Stimulated activated CD8-positive, alpha-beta memory T cell treated with anti-CD3 and anti-CD28 coated beads, Interleukin-7, amount 100 ng/mL, for 24 hours (primary cell): ENCODE measurements around the gene B3GALT5.

Source experiments
- DNase-seq: peaks from one replicate; pipeline ENCODE4 v3.0.0-alpha.2; 2020; ENCODE audit warnings: low read depth

The B3GALT5 gene

GRCh38 chr21:39604951-39605350 lies 7.8 kb upstream of the B3GALT5 start:
- DNase-seq, result no peak

DNA sequence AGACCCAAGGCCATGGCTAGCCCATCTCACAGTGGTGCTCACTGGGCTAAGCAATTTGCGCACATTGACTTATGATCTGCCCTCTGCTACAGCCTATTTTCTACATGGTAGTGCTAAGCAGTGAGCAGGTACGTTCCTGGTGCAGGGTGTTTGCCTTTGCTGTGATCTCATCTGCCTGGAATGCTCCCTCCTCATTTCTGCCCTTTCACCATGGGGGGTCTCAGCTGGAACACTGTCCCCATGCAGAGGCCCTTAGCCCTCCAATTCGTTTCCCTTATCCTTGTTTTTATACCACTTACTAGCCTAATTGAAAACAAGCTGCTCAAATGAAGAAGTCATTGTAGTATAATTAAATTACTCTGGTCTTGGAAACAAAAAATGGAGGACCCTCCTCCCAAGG lies 2.0 kb upstream of the B3GALT5 start:
- no peak for DNase-seq

- DNase-seq, result no peak
Observed at GRCh38 chr21:39611551-39612190, 1.1 kb upstream of the B3GALT5 start.

DNA sequence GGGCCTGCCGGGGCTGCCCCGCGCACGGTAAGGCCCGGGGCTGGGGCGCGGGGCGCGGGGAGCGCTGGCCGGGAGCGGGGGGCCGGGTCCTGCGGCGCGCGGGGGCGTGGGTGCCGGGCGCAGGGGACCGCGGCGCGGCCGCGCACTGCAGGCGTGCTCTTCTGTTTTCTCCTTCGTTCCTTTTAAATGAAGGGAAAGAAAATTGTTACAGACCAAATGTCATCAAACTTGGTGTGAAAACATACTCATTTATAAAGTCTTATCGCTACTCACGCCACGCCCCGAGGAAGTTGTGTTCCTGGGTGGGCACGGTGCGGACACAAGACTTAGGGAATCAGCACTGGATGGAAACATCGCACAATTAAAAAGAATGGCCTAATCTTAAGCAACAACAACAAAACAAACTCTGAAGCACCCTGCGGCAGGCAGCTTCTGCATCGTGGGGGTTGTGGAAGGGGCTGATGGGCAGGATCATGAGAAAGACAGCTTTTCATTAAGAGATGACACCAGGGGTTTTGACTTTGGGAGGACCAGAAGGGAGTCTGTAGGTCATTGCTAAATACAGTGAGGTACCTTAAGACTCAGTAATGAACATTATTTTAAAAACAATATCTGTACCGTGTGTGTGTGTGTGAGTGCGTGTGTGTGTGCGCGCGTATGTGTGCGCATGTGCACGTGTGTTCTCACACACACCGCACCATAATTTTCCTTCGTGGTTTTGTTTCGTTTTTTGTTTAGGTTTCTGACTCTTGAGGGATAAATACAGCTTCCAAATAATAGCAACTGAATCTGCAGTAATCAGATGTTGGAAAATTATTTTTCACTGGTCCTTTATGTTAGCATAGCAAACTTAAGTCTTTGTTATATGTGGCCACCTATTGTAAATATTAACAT lies 548 bp downstream of the B3GALT5 start:
- DNase-seq, result no peak

DNA sequence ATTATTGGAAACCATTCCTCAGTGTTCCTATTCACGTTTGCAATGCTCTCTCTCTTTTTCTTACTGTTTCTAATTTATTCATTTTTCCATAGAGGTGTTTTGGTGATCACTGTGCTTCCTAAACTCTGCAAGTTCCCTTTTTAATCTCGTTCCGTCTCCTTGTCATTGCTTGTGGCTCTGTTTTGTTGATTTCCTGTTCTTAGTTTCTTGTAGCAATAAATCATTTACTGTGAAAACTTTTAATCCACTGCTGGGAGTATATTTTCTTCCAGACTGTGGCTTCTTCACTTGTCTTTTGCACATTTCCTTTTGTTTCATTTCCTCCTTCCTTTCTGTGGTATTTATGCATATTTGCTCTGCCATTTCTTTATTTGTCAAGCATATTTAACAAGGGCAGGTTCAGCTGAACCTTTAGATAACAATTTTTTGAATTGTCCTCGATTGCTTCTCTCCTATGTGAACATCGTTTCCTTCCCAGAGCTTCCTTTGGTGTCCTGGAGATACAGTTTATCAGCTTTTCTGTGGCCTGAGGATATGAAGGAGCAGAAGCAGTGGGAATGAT lies 3.6 kb downstream of the B3GALT5 start:
- DNase-seq, result no peak

DNA sequence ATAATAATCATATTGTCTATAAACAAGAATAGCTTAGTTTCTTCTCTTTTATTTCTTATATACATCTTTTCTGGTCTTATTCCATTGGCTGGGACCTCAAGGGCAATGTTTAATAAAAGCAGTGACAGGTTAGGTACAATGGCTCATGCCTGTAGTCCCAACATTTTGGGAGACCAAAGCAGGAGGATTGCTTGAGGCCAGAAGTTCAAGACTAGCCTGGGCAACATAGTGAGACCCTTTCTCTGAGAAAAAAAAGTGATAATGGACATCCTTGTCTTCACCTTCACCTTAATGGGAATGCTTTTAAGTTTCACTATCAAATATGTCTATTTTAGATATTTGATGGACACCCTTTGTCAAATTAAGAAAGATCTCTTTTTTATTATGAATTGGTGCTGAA lies 8.1 kb downstream of the B3GALT5 start:
- no peak for DNase-seq

GRCh38 chr21:39625211-39625895 lies 12.6 kb downstream of the B3GALT5 start:
- no peak for DNase-seq

GRCh38 chr21:39628385-39628784 lies 15.6 kb downstream of the B3GALT5 start:
- DNase-seq, result no peak

DNA sequence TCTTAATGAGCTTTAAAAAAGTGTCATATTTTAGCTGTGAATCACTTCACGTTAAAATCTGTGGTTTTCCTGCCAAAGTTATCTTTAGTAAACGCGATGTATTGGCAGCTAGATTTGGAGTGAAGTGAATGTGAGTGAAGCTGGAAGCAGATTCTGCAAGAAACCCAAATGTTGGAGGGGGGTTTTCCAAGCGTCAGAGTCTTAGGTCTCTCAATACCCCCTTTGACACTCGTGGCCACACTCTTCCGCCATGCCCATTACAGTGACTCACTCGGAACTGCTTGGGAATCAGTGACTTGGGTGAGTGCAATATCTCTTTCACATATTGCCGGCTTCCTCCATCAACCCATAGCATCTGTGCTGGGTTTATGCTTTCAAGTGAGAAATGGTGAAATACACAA lies 17.5 kb downstream of the B3GALT5 start:
- DNase-seq, result no peak

DNA sequence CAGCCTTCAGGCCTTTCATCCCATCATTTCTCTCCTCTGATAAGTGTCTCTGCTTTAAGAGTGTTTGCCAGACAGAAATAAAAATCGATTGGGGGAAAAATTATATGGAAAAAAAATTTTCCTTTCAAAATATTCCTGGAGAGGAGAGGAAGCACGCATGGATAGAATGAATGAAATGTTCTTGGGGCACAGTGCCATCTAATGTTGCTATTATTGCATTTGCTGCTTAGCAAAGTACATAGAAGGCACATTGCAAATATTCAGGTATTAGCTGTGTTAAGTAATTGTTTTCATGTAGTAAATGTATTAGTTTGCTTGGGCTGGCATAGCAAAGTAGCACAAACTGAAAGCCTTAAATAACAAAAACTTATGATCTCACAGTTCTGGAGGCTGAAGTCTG lies 18.1 kb downstream of the B3GALT5 start:
- no peak for DNase-seq

- DNase-seq, result no peak
Observed at GRCh38 chr21:39631842-39632562, 19.3 kb downstream of the B3GALT5 start.

DNA sequence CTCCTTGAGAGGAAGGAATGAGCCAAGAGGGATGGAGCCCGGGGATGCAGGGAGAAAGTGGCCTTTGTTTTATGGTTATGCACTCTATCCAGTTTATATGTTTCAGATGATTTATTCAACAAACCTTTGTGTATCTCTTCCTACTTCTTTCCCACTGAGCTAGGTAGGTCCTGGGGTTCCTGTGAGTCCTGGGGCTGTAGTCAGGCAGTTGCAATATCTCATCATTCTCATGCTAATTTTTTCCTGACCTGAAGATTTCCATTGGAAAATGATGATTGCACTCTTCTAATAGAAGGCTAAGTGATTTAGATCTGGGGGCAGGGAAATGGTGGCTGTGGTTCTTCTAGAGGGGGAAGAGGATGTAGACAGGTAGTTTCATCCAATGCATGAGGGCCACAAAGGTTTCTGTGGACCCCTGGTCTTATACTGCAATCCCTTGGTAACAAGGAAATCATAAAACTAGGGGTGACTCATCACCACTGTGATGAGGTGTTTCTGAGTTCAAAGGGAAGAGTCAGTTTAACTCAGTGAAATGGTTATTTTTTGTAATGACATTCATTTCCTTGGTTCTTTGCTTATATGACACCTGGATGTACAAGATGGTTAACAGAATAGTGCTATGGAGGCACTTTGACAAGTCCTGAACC lies 20.2 kb downstream of the B3GALT5 start:
- no peak for DNase-seq

DNA sequence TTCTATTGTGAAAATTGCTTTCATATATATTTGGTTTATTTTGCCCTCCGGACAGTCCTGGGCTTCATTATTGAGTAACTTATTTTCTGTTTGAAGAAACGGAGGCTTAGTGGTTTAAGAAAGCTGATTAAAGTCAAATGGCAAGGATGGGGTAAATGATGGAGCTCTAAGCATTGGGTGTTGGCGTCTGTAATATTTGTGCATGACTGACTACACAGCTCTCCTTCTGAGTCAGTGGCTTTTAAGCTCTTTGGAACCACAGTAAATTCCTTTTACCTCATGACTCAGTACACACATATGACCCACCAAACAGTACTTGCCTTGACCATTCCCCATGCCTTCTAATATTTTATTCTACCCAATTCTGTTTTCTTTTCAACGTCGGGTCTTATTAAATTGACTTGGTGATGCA lies 21.0 kb downstream of the B3GALT5 start:
- DNase-seq, result no peak

GRCh38 chr21:39634507-39634906 lies 21.8 kb downstream of the B3GALT5 start:
- DNase-seq, result no peak

DNA sequence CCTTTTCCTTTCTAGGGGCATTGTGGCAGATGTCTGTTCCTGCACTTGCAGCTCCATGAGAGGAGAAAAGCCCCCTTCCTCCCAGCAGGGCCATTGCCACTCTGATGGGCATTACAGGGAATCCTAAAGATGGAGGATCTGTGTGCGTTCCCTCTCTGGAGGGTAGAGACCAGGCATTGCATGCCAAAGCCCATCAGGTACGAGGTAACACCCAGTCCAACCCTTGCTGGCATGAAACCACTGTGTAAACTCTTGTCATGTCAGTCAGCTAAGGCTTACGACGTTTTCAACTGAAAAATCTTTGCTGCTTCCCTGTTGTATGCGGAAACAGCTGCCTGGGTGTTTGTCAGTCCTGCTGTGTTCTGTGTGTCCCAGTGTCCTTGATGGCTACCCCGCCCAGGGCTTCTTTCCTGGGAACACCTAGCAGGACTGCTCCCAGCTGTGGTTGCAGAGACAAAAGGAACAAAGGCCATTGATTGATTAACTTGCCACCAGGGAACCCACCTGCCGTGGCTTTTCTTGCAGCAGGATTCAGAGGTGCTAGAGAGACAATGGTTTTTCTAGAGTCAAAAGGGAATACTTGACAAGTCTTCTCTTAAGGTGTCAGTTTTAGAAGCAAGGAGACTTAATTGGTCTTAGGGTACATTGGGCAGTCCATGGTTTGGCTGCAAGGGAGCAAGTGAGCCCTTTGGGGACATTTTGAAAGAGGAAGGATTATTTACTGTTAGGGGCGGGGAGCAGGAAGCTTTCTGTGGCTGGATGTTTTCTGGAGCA lies 24.6 kb downstream of the B3GALT5 start:
- DNase-seq, result no peak

- DNase-seq, result no peak
Observed at GRCh38 chr21:39637971-39638240, 25.2 kb downstream of the B3GALT5 start.

- DNase-seq, result no peak
Observed at GRCh38 chr21:39638281-39638680, 25.5 kb downstream of the B3GALT5 start.

- DNase-seq, result no peak
Observed at GRCh38 chr21:39640754-39641153, 28.0 kb downstream of the B3GALT5 start.

GRCh38 chr21:39641827-39642450 lies 29.2 kb downstream of the B3GALT5 start:
- DNase-seq, result no peak

GRCh38 chr21:39644062-39644560 lies 31.4 kb downstream of the B3GALT5 start:
- DNase-seq, result no peak
